ENCODE data around the gene DNMT3A.
A peak's percentile ranks its signal among the peaks of the same experiment; 100 is the strongest.
"Not testable (repeated sequence)": the region's sequence is repeated elsewhere in the genome, so short reads cannot be mapped to it uniquely, and the experiment has no call there.

DNMT3A gene

GRCh38 chr2:25275575-25275965 lies 66.2 kb downstream of the DNMT3A start:
- Histone ChIP-seq H3K4me3 (ENCODE audit: low read length in 2 of 2) (no peak overlapping the region), H3K9ac (ENCODE audit: low read depth, low read length, poor library complexity) (no peak overlapping the region), H3K9me3 (replicated peaks in 1 of 2; ENCODE audit: control insufficient read depth in 2 of 2, insufficient read depth in 1 of 2, low read depth in 1 of 2, low read length in 2 of 2) (no peaks in the 10 kb centered on the region), H3K27ac (replicated peaks; ENCODE audit: low read length) (no peak overlapping the region), H2BK120ac (ENCODE audit: low read depth, low read length) (peak overlapping the region; percentile 77), H4K8ac (ENCODE audit: low read depth, low read length) (no peak overlapping the region), H2BK12ac (ENCODE audit: low read length) (no peak overlapping the region), H3K4me2 (ENCODE audit: insufficient read depth, low read length, poor library complexity, severe bottlenecking) (no peak overlapping the region), H3K4me1 (ENCODE audit: control insufficient read depth in 2 of 2, insufficient read depth in 1 of 2, low read depth in 1 of 2, low read length in 2 of 2) (peaks cover 14 to 20% of the 10 kb centered on the region in 2 donors), H3K18ac (ENCODE audit: low read length) (peak overlapping the region; percentile 82), H3K79me1 (ENCODE audit: low read depth, low read length) (no peaks in the 10 kb centered on the region), H2BK15ac (ENCODE audit: low read length) (peak overlapping the region; percentile 76), H3K14ac (ENCODE audit: low read length) (no peak overlapping the region), H2AK5ac (ENCODE audit: low read depth, low read length) (no peak overlapping the region), H3K36me3 (replicated peaks in 1 of 2; ENCODE audit: control insufficient read depth in 2 of 2, insufficient read depth in 2 of 2, low read length in 2 of 2) (no peaks in the 10 kb centered on the region), H2AFZ (ENCODE audit: low read length) (peak overlapping the region; percentile 57), H3K27me3 (ENCODE audit: control insufficient read depth in 3 of 3, insufficient read depth in 3 of 3, low read depth in 1 of 3, low read length in 3 of 3) (no peaks in the 10 kb centered on the region), H2BK5ac (ENCODE audit: low read length) (peak overlapping the region; percentile 19), H3K23ac (ENCODE audit: low read depth, low read length, poor library complexity) (no peak overlapping the region), H3K4ac (ENCODE audit: low read length) (no peak overlapping the region), H4K91ac (ENCODE audit: low read depth, low read length, poor library complexity) (no peak overlapping the region)
- DNase-seq (ENCODE audit: low spot score), result no peak
- WGBS, 2 donors (ENCODE audit: extremely low coverage in 2 of 2, insufficient read length in 2 of 2, insufficient replicate concordance in 1 of 2), result no CpG with 5 or more reads among the region's 6 CpGs

GRCh38 chr2:25274868-25275574 lies 66.7 kb downstream of the DNMT3A start:
- WGBS, 2 donors (ENCODE audit: extremely low coverage in 2 of 2, insufficient read length in 2 of 2, insufficient replicate concordance in 1 of 2), result no CpG with 5 or more reads among the region's 27 CpGs
- Histone ChIP-seq H3K4ac (ENCODE audit: low read length) (no peak overlapping the region), H2AFZ (ENCODE audit: low read length) (peak overlapping the region; percentile 57), H2BK15ac (ENCODE audit: low read length) (peak overlapping the region; percentile 90), H3K4me1 (ENCODE audit: control insufficient read depth in 2 of 2, insufficient read depth in 1 of 2, low read depth in 1 of 2, low read length in 2 of 2) (peaks cover 14 to 24% of the 10 kb centered on the region in 2 donors), H4K8ac (ENCODE audit: low read depth, low read length) (no peak overlapping the region), H3K27ac (replicated peaks; ENCODE audit: low read length) (no peak overlapping the region), H2BK120ac (ENCODE audit: low read depth, low read length) (no peak overlapping the region), H3K27me3 (ENCODE audit: control insufficient read depth in 3 of 3, insufficient read depth in 3 of 3, low read depth in 1 of 3, low read length in 3 of 3) (no peaks in the 10 kb centered on the region), H2BK12ac (ENCODE audit: low read length) (no peak overlapping the region), H3K14ac (ENCODE audit: low read length) (peak overlapping the region; percentile 66), H3K9ac (ENCODE audit: low read depth, low read length, poor library complexity) (peak overlapping the region; percentile 27), H3K9me3 (replicated peaks in 1 of 2; ENCODE audit: control insufficient read depth in 2 of 2, insufficient read depth in 1 of 2, low read depth in 1 of 2, low read length in 2 of 2) (no peaks in the 10 kb centered on the region), H4K91ac (ENCODE audit: low read depth, low read length, poor library complexity) (peak overlapping the region; percentile 79), H3K4me2 (ENCODE audit: insufficient read depth, low read length, poor library complexity, severe bottlenecking) (no peak overlapping the region), H2AK5ac (ENCODE audit: low read depth, low read length) (peak overlapping the region; percentile 93), H3K36me3 (replicated peaks in 1 of 2; ENCODE audit: control insufficient read depth in 2 of 2, insufficient read depth in 2 of 2, low read length in 2 of 2) (no peaks in the 10 kb centered on the region), H3K18ac (ENCODE audit: low read length) (peak overlapping the region; percentile 71), H3K79me1 (ENCODE audit: low read depth, low read length) (no peaks in the 10 kb centered on the region), H3K23ac (ENCODE audit: low read depth, low read length, poor library complexity) (no peak overlapping the region), H3K4me3 (ENCODE audit: low read length in 2 of 2) (no peak overlapping the region), H2BK5ac (ENCODE audit: low read length) (peak overlapping the region; percentile 62)
- DNase-seq (ENCODE audit: low spot score), result no peak

DNA sequence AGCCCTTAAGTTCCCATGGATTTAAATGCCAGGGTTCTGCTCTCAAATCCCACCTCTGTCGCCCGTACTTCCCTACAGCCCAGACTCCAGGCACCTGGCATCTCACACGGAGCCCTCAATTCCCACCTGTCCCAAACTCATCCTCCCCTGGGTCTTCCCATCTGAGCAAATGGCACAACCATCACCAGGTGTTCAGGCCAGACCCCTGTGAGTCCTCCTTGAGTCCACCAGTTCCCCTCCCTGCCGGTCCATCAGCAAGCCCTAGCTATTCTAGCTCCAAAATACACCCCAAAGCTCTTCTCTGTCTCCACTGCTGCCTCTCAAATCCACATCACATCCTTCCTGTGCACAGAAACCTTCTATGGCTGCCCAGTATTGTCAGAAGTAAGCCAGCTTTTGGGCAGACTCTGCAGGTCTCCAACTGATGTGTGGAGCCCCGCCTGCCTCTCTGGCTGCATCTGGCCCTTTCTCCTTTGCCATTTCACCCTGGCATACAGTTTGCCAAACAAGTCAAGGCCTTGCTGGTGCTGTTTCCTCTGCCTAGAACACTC lies 67.7 kb downstream of the DNMT3A start:
- H2BK12ac ChIP-seq (ENCODE audit: low read length), result peak overlapping the region; percentile 44
- no peak overlapping the region for H3K23ac ChIP-seq (ENCODE audit: low read depth, low read length, poor library complexity)
- H3K4me2 ChIP-seq (ENCODE audit: insufficient read depth, low read length, poor library complexity, severe bottlenecking), result no peak overlapping the region
- peaks cover 12 to 31% of the 10 kb centered on the region in 2 donors for H3K4me1 ChIP-seq (ENCODE audit: control insufficient read depth in 2 of 2, insufficient read depth in 1 of 2, low read depth in 1 of 2, low read length in 2 of 2)
- WGBS, 2 donors (ENCODE audit: extremely low coverage in 2 of 2, insufficient read length in 2 of 2, insufficient replicate concordance in 1 of 2), result no CpG with 5 or more reads among the region's 5 CpGs
- no peaks in the 10 kb centered on the region for H3K27me3 ChIP-seq (ENCODE audit: control insufficient read depth in 3 of 3, insufficient read depth in 3 of 3, low read depth in 1 of 3, low read length in 3 of 3)
- H3K18ac ChIP-seq (ENCODE audit: low read length), result no peak overlapping the region
- H2BK120ac ChIP-seq (ENCODE audit: low read depth, low read length), result no peak overlapping the region
- no peak overlapping the region for H2AFZ ChIP-seq (ENCODE audit: low read length)
- H3K4ac ChIP-seq (ENCODE audit: low read length), result no peak overlapping the region
- H3K4me3 ChIP-seq (ENCODE audit: low read length in 2 of 2), result no peak overlapping the region
- no peak overlapping the region for H4K91ac ChIP-seq (ENCODE audit: low read depth, low read length, poor library complexity)
- no peaks in the 10 kb centered on the region for H3K79me1 ChIP-seq (ENCODE audit: low read depth, low read length)
- H2BK15ac ChIP-seq (ENCODE audit: low read length), result peak overlapping the region; percentile 90
- H2BK5ac ChIP-seq (ENCODE audit: low read length), result no peak overlapping the region
- no peak for DNase-seq (ENCODE audit: low spot score)
- H3K14ac ChIP-seq (ENCODE audit: low read length), result no peak overlapping the region
- no peaks in the 10 kb centered on the region for H3K9me3 ChIP-seq (replicated peaks in 1 of 2; ENCODE audit: control insufficient read depth in 2 of 2, insufficient read depth in 1 of 2, low read depth in 1 of 2, low read length in 2 of 2)
- peak overlapping the region; percentile 93 for H2AK5ac ChIP-seq (ENCODE audit: low read depth, low read length)
- H4K8ac ChIP-seq (ENCODE audit: low read depth, low read length), result no peak overlapping the region
- H3K36me3 ChIP-seq (replicated peaks in 1 of 2; ENCODE audit: control insufficient read depth in 2 of 2, insufficient read depth in 2 of 2, low read length in 2 of 2), result no peaks in the 10 kb centered on the region
- no peak overlapping the region for H3K27ac ChIP-seq (replicated peaks; ENCODE audit: low read length)
- H3K9ac ChIP-seq (ENCODE audit: low read depth, low read length, poor library complexity), result no peak overlapping the region

DNA sequence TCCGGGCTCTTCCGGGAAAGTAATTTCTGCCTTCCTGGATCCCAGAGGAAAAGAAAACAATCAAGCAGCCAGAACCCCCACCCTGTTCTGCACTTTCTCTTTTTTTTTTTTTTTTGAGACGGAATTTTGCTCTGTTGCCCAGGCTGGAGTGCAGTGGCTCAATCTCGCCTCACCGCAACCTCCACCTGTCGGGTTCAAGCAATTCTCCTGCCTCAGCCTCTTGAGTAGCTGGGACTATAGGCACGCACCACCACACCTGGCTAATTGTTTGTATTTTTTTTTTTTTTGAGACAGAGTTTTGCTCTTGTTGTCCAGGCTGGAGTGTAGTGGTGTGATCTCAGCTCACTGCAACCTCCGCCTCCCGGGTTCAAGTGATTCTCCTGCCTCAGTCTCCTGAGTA lies 69.0 kb downstream of the DNMT3A start:
- H2BK120ac ChIP-seq (ENCODE audit: low read depth, low read length); H3K4me3 ChIP-seq (ENCODE audit: low read length in 2 of 2); H3K14ac ChIP-seq (ENCODE audit: low read length); H4K91ac ChIP-seq (ENCODE audit: low read depth, low read length, poor library complexity); H3K36me3 ChIP-seq (replicated peaks in 1 of 2; ENCODE audit: control insufficient read depth in 2 of 2, insufficient read depth in 2 of 2, low read length in 2 of 2); H3K79me1 ChIP-seq (ENCODE audit: low read depth, low read length); H3K27me3 ChIP-seq (ENCODE audit: control insufficient read depth in 3 of 3, insufficient read depth in 3 of 3, low read depth in 1 of 3, low read length in 3 of 3); H3K4me2 ChIP-seq (ENCODE audit: insufficient read depth, low read length, poor library complexity, severe bottlenecking); H2BK5ac ChIP-seq (ENCODE audit: low read length); DNase-seq (ENCODE audit: low spot score); H3K23ac ChIP-seq (ENCODE audit: low read depth, low read length, poor library complexity); H2AK5ac ChIP-seq (ENCODE audit: low read depth, low read length); H4K8ac ChIP-seq (ENCODE audit: low read depth, low read length); H3K9ac ChIP-seq (ENCODE audit: low read depth, low read length, poor library complexity); H3K18ac ChIP-seq (ENCODE audit: low read length); H2AFZ ChIP-seq (ENCODE audit: low read length); H3K9me3 ChIP-seq (replicated peaks in 1 of 2; ENCODE audit: control insufficient read depth in 2 of 2, insufficient read depth in 1 of 2, low read depth in 1 of 2, low read length in 2 of 2); H2BK12ac ChIP-seq (ENCODE audit: low read length); H2BK15ac ChIP-seq (ENCODE audit: low read length); H3K4ac ChIP-seq (ENCODE audit: low read length); H3K27ac ChIP-seq (replicated peaks; ENCODE audit: low read length): not testable (repeated sequence)
- no CpG with 5 or more reads among the region's 9 CpGs for WGBS, 2 donors (ENCODE audit: extremely low coverage in 2 of 2, insufficient read length in 2 of 2, insufficient replicate concordance in 1 of 2)
- peaks cover 10 to 32% of the 10 kb centered on the region in 2 donors for H3K4me1 ChIP-seq (ENCODE audit: control insufficient read depth in 2 of 2, insufficient read depth in 1 of 2, low read depth in 1 of 2, low read length in 2 of 2)

Measured in neuronal stem cell (in vitro differentiated cells).